ENCODE measurements around the gene GDF2. TPM values are rescaled to one million over a fixed set of nuclear protein-coding genes. Genes with fewer than 3 reads are reported as not detected.

The GDF2 gene
- total and polyA plus RNA-seq, 10 of the 15 experiments (the other 5 are each of a cell fraction or from before 2014, with no cell fraction given), result not detected

GRCh38 chr10:47337310-47337709, 15.1 kb downstream of the GDF2 start:
- no peak for FAIRE-seq
- intact Hi-C loops (cut with micrococcal nuclease; ENCODE audit: unreplicated experiment) (no loop called here), in situ Hi-C loops (cut with MboI) (no loop called here)
- ChIA-PET CTCF (no interaction called here), RAD21 (ENCODE audit: unreplicated experiment) (no interaction called here), POLR2A (no interaction called here), SMC1A (ENCODE audit: uncharacterized antibody, unreplicated experiment) (no interaction called here)
- Histone ChIP-seq H3K9me3 (replicated peaks; ENCODE audit: control insufficient read depth, insufficient read depth, low read length) (no peaks in the 10 kb centered on the region), H2AFZ (ENCODE audit: control insufficient read depth, low read depth, low read length) (no peak overlapping the region), H3K4me1 (ENCODE audit: control insufficient read depth, insufficient read depth, low read length) (no peaks in the 10 kb centered on the region), H3K9ac (ENCODE audit: control insufficient read depth, insufficient read depth, low read length) (no peak overlapping the region), H3K4me2 (ENCODE audit: control insufficient read depth, insufficient read depth) (no peak overlapping the region), H3K27me3 (replicated peaks in 1 of 2; ENCODE audit: control insufficient read depth in 2 of 2, insufficient read depth in 2 of 2, low read length in 1 of 2) (no peaks in the 10 kb centered on the region; a peak in 2 of 4 replicates), H3K79me2 (ENCODE audit: control insufficient read depth, insufficient read depth, low read length) (no peaks in the 10 kb centered on the region), H3K36me3 (ENCODE audit: control insufficient read depth in 2 of 2, insufficient read depth in 2 of 2, low read length in 1 of 2) (no peaks in the 10 kb centered on the region), H3K27ac (ENCODE audit: control insufficient read depth, insufficient read depth) (no peak overlapping the region), H3K4me3 (no peak overlapping the region), H4K20me1 (ENCODE audit: control insufficient read depth, insufficient read depth) (no peaks in the 10 kb centered on the region)
- TF ChIP-seq YY1 (IDR thresholded peaks at IDR 0.05; ENCODE audit: low read depth, low read length) (no peak), WRNIP1 (IDR thresholded peaks at IDR 0.05; ENCODE audit: borderline replicate concordance, low read depth, low read length) (no peak), DPF2 (IDR thresholded peaks at IDR 0.05) (no peak), MXI1 (IDR thresholded peaks at IDR 0.05; ENCODE audit: low read depth, low read length) (no peak), RELB (IDR thresholded peaks at IDR 0.05; ENCODE audit: low read depth) (no peak), RAD51 (IDR thresholded peaks at IDR 0.05) (no peak), SPI1 (IDR thresholded peaks at IDR 0.05; ENCODE audit: borderline replicate concordance, insufficient read depth, low read depth, low read length) (no peak), TBL1XR1 (IDR thresholded peaks at IDR 0.05; ENCODE audit: low read depth, low read length) (no peak), STAT3 (IDR thresholded peaks at IDR 0.05; ENCODE audit: low read depth, low read length) (no peak), NFXL1 (IDR thresholded peaks at IDR 0.05; ENCODE audit: borderline replicate concordance) (no peak), NBN (IDR thresholded peaks at IDR 0.05) (no peak), PAX8 (IDR thresholded peaks at IDR 0.05) (no peak), ZBTB4 (CRISPR knock-in tag; IDR thresholded peaks at IDR 0.05) (no peak), KLF5 (IDR thresholded peaks at IDR 0.05; ENCODE audit: partially characterized antibody) (no peak), EP300 (IDR thresholded peaks at IDR 0.05; ENCODE audit: borderline replicate concordance in 1 of 2, control insufficient read depth in 1 of 2, low read depth in 2 of 2, low read length in 2 of 2) (no peak), FOXM1 (IDR thresholded peaks at IDR 0.05; ENCODE audit: low read depth, low read length) (no peak), SMARCA5 (IDR thresholded peaks at IDR 0.05) (no peak)
- BruUV-seq (replicated peaks), result no TSS peak
- no peak for DNase-seq (ENCODE audit: low read depth, low spot score)
- WGBS (ENCODE audit: insufficient coverage, insufficient replicate concordance, low lambda C conversion rate, missing lambda C conversion rate), result 20% methylated on average over 4 of the region's 4 CpGs
- no peak for ATAC-seq

Data from GM12878 (cell line).